Psoas muscle (tissue), 8 donors: Measurements from ENCODE around the gene DCXR. TPM values are rescaled to one million over a fixed set of nuclear protein-coding genes. Genes with fewer than 3 reads are reported as not detected.
"Not testable (repeated sequence)": the region's sequence is repeated elsewhere in the genome, so short reads cannot be mapped to it uniquely, and the experiment has no call there.

Source experiments
- ATAC-seq, 4 donors: fragments of 200-7000 bp; cut with Tn5 transposase; one replicate each; pipeline ENCODE4 v1.9.1; 2020; ENCODE audit warnings: moderate library complexity in 3 of 4, mild to moderate bottlenecking in 2 of 4
- DNase-seq, 2 donors: peaks; one replicate each; pipeline ENCODE4 v3.0.0-alpha.2; 2020
- H3K27ac ChIP-seq: fragments of 200-600 bp; one replicate; pipeline ENCODE4 v1.8.0; 2022
- H3K27me3 ChIP-seq, 3 donors: fragments of 200-600 bp in 1 of 3; one replicate each; pipeline versions ENCODE4 v1.6.1 to v1.8.0; 2013 to 2022; ENCODE audit warnings: low read length in 2 of 3, mild to moderate bottlenecking in 2 of 3, moderate library complexity in 1 of 3; ENCODE audit not compliant: insufficient read depth in 3 of 3
- H3K36me3 ChIP-seq, 2 donors: fragments of 200-600 bp in 1 of 2; one replicate each; pipeline versions ENCODE4 v1.6.1 to v1.8.0; 2013 to 2022; ENCODE audit warnings: low read depth in 1 of 2, mild to moderate bottlenecking in 1 of 2, moderate library complexity in 1 of 2; ENCODE audit not compliant: insufficient read depth in 1 of 2
- H3K4me1 ChIP-seq: fragments of 200-600 bp; one replicate; pipeline ENCODE4 v1.8.0; 2022
- H3K4me3 ChIP-seq: fragments of 200-600 bp; one replicate; pipeline ENCODE4 v1.8.0; 2022; ENCODE audit warnings: mild to moderate bottlenecking
- H3K9me3 ChIP-seq: fragments of 200-600 bp; one replicate; pipeline ENCODE4 v1.8.0; 2022
- CTCF ChIP-seq: fragments of 200-600 bp; IDR thresholded peaks from one replicate; pipeline ENCODE4 v1.8.0; 2022; ENCODE audit warnings: antibody characterized with exemption
- WGBS, 3 donors: extraction: QIAGEN DNeasy Blood & Tissue Kit; methylation state at CpG; one replicate each; pipeline versions ENCODE4 v1.1.6 to v1.1.7; 2013; 5-methylcytosine and 5-hydroxymethylcytosine counted together
- intact Hi-C, 2 donors: fragments of 100-400 bp; cut with DNase I; formaldehyde crosslinking; loops; one replicate each; pipeline versions ENCODE4 v1.11.0 to v1.14.2; 2022
- polyA plus RNA-seq, 3 donors: library from polyadenylated mRNA; stranded (reverse); fragments of 200-250 nt; gene quantifications; one replicate each; pipeline ENCODE4 v1.2.3, GENCODE V29; 2013
- total RNA-seq, 4 donors: library from RNA; stranded (reverse); fragmentation: NEBNext Ultra II Directional in 2 of 4; extraction: Animal tissue kit (Norgen Biotek cat#: 25700) in 2 of 4; gene quantifications; one replicate each; pipeline versions ENCODE4 v1.2.1 to v1.2.4, GENCODE V29; 2021 to 2023
- donor health status: healthy with polysubstance abuse.
- donor health status: DM: no; HTN: no; CAD: no; lungs with moderate emphysema.
- donor health status: Bipolar disorder and iron deficiency.
- donor health status: healthy.
- donor health status: DM: yes; HTN: yes; CAD: no.
- donor health status: DM: no; HTN: no; CAD: no.
- donor health status: DM: no; HTN: no; CAD: no.
- donor health status: DM: yes; HTN: yes; CAD: no.

Gene DCXR
- total and polyA plus RNA-seq, 7 donors, result 111 to 216 (median 147) TPM

DNA sequence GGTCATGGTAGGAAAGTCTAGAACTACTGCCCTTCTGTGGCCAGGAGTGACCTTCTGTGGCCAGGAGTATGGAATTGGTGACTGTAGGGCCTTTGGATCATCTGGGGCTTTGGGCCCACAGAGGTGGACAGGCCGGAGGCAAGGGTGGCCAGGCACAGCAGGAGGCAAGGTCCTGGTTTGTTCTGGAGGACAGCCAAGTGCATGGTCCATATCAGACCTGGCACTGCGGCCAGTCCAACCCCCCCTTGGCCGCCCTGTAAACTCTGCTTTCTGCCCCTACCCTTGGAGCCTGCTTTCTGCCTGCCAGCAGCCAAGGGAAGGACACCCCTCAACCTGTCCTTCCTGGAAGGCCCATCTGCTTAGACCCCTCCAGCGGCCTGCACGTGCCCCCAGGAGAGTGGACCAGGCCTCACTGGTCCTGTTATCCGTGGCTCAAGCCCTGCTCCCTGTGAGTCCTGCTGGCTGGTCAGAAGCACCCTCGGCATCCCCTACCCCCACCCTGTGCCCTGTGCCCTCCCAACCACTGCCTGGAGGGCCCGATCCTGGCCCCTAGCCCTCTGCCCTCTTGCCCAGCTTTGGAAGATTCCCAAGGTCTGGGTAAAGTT, 2.3 kb upstream of the DCXR start:
- Histone ChIP-seq H3K9me3 (no peaks in the 10 kb centered on the region), H3K4me3 (no peak overlapping the region), H3K27ac (no peak overlapping the region), H3K4me1 (peaks cover 12% of the 10 kb centered on the region), H3K36me3 (peaks cover 0 to 7% of the 10 kb centered on the region in 2 donors), H3K27me3 (no peaks in the 10 kb centered on the region)
- intact Hi-C loops, result loop anchor here in 1 of 2 donors (10.0 kb wide), 1 partner anchor 265 kb away; no protein-coding TSS in a partner anchor
- 89 to 95% (median 95%) methylated on average over 8 of the region's 8 CpGs for WGBS, 3 donors
- no peak for ATAC-seq
- TF ChIP-seq CTCF, result no peak
- no peak for DNase-seq

DNA sequence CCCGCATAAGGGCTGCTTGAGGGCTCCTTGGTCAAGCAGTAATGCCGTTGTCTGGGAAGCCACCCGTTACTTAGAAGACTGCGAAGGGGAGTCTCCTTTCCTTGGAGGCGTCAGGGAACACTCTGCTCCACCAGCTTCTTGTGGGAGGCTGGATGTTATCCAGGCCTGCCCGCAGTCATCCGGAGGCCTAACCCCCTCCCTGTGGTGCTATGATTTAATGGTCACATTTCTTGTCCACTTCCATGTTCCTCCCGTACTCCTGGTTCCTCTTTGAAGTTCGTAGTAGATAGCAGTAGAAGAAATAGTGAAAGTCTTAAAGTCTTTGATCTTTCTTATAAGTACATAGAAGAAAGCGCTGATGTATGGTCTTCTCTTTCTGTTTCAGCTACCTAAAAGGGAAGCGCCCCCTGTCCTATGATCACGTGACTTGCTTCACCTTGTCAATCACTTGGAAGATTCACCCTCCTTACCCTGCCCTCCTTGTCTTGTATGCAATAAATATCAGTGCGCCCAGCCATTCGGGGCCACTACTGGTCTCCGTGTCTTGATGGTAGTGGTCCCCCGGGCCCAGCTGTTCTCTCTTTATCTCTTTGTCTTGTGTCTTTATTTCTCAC, 1.4 kb upstream of the DCXR start:
- H3K36me3 ChIP-seq, H3K27me3 ChIP-seq, ATAC-seq, DNase-seq, H3K27ac ChIP-seq, H3K9me3 ChIP-seq, H3K4me3 ChIP-seq: not testable (repeated sequence)
- peaks cover 12% of the 10 kb centered on the region for H3K4me1 ChIP-seq
- intact Hi-C loops, result loop anchor here in 1 of 2 donors (10.0 kb wide), 1 partner anchor 266 kb away; no protein-coding TSS in a partner anchor
- 86 to 92% (median 90%) methylated on average over 16 of the region's 16 CpGs for WGBS, 3 donors

GRCh38 chr17:82037889-82038195, 345 bp upstream of the DCXR start:
- Histone ChIP-seq H3K4me3 (peak overlapping the region; percentile 70), H3K36me3 (peaks cover 0 to 7% of the 10 kb centered on the region in 2 donors), H3K27ac (peak overlapping the region; percentile 93), H3K27me3 (peaks cover 0 to 1% (median 0%) of the 10 kb centered on the region in 3 donors), H3K9me3 (no peaks in the 10 kb centered on the region), H3K4me1 (peaks cover 12% of the 10 kb centered on the region)
- WGBS, 3 donors, result 3 to 7% (median 4%) methylated on average over 10 of the region's 10 CpGs
- intact Hi-C loops, result loop anchor here in 1 of 2 donors (10.0 kb wide), 1 partner anchor 267 kb away; no protein-coding TSS in a partner anchor
- TF ChIP-seq CTCF, result no peak
- ATAC-seq, result no peak
- no peak for DNase-seq

- ATAC-seq (peak in 2 of 4 donors; percentile 0 to 2), DNase-seq (no peak)
- no peak for TF ChIP-seq CTCF
- intact Hi-C loops, result loop anchor here in 1 of 2 donors (10.0 kb wide), 1 partner anchor 268 kb away; no protein-coding TSS in a partner anchor
- WGBS, 3 donors, result 27 to 35% (median 32%) methylated on average over 23 of the region's 23 CpGs
- Histone ChIP-seq H3K4me1 (peaks cover 12% of the 10 kb centered on the region), H3K27me3 (peaks cover 0 to 12% (median 0%) of the 10 kb centered on the region in 3 donors), H3K4me3 (peak overlapping the region; percentile 70), H3K36me3 (peaks cover 0 to 7% of the 10 kb centered on the region in 2 donors), H3K27ac (peak overlapping the region; percentile 93), H3K9me3 (no peaks in the 10 kb centered on the region)
Measured at GRCh38 chr17:82036634-82037091, 834 bp downstream of the DCXR start.

DNA sequence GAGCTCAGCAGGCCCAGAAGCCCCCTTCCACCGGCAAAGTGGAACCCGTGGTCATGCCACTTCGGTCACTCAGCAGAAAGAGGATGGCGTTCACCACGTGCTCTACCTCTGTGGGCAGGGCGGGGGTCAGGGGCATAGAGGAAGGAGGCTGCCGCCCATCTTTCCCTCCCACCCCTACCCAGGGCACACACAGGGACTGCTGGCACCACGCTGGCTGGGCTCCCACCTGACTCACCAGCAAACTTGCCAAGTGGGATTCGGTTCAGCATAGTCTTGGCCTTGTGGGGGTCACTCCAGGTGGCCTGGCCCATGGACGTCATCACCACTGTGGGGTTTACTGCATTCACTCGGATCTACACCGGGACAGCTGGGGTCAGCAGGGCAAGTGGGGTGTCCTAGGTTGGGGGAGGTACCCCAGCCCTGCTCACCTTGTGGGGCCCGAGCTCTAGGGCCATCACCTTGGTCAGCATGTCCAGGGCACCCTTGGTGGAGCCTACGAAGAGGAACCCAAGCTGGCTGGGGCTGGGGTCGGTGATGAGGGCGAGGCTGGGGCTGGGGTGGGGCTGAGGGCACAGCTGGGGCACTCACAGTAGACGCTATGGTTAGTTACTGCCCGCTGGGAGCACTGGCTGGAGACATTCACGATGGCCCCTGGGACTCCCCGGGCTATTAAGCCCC, 1.4 kb downstream of the DCXR start:
- Histone ChIP-seq H3K9me3 (no peaks in the 10 kb centered on the region), H3K4me1 (peaks cover 12% of the 10 kb centered on the region), H3K27ac (peak overlapping the region; percentile 93), H3K4me3 (peak overlapping the region; percentile 70), H3K27me3 (peaks cover 0 to 13% (median 0%) of the 10 kb centered on the region in 3 donors), H3K36me3 (peaks cover 0 to 7% of the 10 kb centered on the region in 2 donors)
- no peak for TF ChIP-seq CTCF
- DNase-seq (peak; percentile 58 to 79), ATAC-seq (peak; percentile 25 to 60 (median 36))
- WGBS, 3 donors, result 61 to 65% (median 64%) methylated on average over 20 of the region's 20 CpGs
- intact Hi-C loops, result loop anchor here in 1 of 2 donors (10.0 kb wide), 1 partner anchor 269 kb away; no protein-coding TSS in a partner anchor
